LNCaP clone FGC (cell line): ENCODE measurements around the gene ABHD15.

Experiments
- DNase-seq: peaks from one replicate; pipeline ENCODE4 v3.0.0-alpha.2; 2011; ENCODE audit warnings: low read depth
- H3K4me3 ChIP-seq: 2 replicates; pipeline ENCODE4 v1.5.1; 2011; ENCODE audit warnings: mild to moderate bottlenecking, low read depth, low read length, control low read depth
- CTCF ChIP-seq: IDR thresholded peaks from 2 replicates; pipeline ENCODE4 v1.5.1; 2012; ENCODE audit warnings: mild to moderate bottlenecking; ENCODE audit not compliant: control insufficient read depth, insufficient read depth; ENCODE audit errors: extremely low read depth

ABHD15 gene

DNA sequence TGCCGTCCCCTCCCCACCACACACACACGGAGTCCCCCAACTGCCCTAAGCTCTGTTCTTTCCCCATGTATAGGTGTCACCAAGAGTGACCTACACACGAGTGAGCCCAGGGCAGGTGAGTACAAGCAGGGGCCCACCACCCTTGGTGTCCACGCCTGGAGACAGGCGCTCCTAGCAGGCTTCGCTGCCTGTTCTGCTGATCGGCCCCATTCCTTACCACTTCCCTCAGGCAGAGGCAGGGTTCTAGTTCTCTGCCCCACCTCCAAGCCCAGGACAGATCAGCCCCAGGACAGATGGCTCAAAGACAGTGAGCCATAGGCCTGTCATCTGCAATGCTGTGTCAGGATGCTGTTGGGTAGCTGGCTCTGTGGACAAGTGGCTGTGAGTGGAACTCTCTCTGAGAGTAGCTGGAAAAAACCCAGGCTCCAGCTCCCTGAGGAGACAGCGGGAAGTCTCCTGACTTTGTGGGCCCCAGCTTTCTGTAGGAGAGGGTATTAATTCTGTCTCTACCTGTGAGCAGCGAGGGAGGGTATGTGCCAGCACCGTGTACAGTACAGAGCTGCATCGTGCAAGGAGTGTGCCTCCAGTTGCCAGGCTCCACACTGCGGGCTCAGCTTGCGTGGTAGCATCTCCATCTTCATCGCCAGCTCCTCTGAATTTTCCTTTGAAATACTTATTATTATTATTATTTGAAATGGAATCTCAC lies 2.6 kb upstream of the ABHD15 start:
- peak overlapping the region; percentile 77 for H3K4me3 ChIP-seq
- no peak for DNase-seq
- TF ChIP-seq CTCF: no peak

DNA sequence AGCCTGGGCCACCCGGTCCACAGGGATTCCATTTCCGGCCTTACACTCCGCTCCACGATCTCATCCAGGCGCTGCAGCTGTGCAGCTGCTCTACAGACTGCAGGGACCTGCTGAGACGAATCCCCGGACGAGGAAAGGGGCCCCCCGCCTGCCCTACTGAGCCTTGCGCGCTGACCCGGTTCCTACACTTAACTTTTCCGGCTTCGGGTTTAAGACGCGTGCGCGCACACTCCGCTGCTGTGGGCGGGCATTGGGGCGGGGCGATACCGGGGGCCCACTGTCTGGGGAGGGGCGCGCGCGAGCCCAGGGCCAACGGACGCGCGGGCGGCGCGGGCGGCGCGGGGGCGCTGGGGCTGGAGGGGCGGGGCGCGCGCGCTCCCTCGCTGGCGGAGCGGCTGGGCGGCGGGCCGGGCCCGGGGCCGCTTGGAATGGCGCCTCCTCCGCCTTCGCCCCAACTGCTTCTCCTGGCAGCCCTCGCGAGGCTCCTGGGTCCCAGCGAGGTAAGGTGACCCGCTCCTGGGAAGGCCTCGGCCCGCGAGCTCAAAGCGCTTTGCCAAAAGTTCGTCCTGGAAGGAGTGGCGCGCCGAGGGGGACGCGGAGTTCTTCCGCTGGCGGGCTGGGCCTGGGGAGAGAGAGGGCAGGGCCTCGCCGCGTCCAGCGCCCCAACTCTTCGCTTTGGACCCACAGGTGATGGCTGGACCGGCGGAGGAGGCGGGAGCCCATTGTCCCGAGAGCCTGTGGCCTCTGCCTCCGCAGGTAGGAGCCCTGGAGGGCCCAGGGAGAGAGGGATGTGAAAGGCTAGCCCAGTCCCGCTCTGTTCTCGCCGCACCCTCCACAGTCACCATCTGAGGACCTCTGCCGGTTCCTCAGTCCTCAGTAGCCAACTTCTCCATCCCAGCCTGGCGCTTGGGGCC lies 1.8 kb upstream of the ABHD15 start, which contains the start of gene TP53I13:
Gene TP53I13, plus strand, starts transcription at position 371 of the 914 bp plus-strand sequence. Its CDS starts 58 bp downstream, at position 429.
- no peak for TF ChIP-seq CTCF
- DNase-seq: peak; percentile 31
- H3K4me3 ChIP-seq: peak within 1 kb of the TSS; percentile 77

DNA sequence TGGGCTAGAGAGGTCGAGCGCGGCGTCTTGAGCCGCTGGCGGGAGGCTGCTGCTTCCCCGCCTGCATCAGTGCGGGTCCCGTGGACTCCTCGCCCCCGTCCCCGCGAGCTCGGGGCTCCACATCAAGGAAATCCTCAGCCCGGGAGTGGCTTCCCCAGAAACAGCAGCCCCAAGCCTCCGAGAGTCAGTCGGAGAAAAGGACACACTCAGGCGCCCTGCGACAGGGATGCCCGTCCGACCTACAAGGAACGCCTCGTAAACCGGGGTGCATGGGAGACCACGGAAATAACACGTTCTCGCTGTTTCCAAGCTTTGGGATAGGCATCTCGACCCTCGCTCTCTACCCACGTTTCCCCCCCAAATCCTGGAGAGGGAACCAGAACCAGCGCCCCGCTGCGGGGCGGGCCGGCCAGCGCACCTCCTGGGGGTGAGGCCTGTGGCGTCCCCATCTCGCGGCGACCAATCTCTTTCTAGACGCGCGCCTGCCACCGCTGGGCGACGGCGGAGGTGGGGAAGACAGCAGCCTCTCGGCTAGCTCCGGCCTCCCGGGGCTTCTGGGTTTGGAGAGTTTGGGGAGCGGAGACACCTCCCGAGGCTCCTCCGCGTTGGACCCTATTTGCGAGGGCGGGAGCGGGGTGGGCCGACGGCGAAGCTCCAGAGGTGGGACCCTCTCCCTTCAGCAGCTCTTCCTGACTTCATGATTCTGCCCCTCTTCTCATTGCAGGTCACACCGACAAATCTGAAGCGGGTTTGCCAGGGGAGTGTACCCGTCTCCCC lies 905 bp upstream of the ABHD15 start:
- peak overlapping the region; percentile 77 for H3K4me3 ChIP-seq
- peak; percentile 32; the same call in 1 of the 2 replicates for TF ChIP-seq CTCF
- no peak for DNase-seq

DNA sequence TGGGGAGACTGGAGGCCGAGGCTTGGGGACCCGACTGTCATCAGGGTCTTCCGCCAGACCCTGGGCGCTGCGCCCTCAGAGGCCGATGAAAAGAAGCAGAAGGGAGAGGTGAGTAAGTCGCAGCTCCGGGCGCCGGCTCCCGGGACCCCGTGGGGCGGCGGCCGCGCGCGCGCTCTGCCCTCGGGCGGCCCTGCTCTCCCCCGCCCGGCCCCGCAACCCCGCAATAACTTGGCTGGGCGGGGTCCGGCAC lies 392 bp upstream of the ABHD15 start:
- no peak for TF ChIP-seq CTCF
- H3K4me3 ChIP-seq: peak overlapping the region; percentile 77
- DNase-seq: no peak

GRCh38 chr17:29565643-29566472 lies 979 bp downstream of the ABHD15 start:
- no peak for DNase-seq
- no peak overlapping the region for H3K4me3 ChIP-seq
- no peak for TF ChIP-seq CTCF

DNA sequence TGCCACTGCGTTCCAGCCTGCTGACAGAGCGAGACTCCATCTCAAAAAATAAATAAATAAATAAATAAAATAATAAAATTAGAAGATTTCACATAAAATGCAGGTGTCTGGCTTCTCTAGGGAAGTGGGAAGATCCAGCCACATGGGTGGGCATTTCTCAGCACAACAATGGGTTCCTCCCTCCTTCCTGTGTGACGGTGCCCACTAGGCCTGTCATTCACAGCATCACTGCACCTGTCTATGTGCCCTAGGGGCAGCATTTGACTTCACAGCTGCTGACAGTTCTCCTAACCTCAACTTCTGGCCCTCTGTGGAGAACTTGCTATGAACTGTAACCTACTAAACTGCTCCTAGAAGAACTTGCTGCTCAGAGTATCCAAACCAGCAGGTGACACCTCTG lies 3.0 kb downstream of the ABHD15 start:
- no peak overlapping the region for H3K4me3 ChIP-seq
- TF ChIP-seq CTCF: no peak
- DNase-seq: no peak
